BE2C (cell line): Measurements from ENCODE around the gene TBXAS1.

Experiments used
- DNase-seq: peaks from one replicate; pipeline ENCODE4 v3.0.0-alpha.2; 2020
- H3K27me3 ChIP-seq: fragments of 250-450 bp; sonication (Bioruptor Pico); 2 replicates; pipeline ENCODE4 v1.5.1; 2020; ENCODE audit warnings: mild to moderate bottlenecking
- H3K36me3 ChIP-seq: fragments of 250-450 bp; sonication (Bioruptor Pico); 2 replicates; pipeline ENCODE4 v1.5.1; 2020; ENCODE audit warnings: mild to moderate bottlenecking
- H3K4me1 ChIP-seq: fragments of 250-450 bp; sonication (Bioruptor Pico); 2 replicates; pipeline ENCODE4 v1.5.1; 2020
- H3K4me3 ChIP-seq: 2 replicates; pipeline ENCODE4 v1.5.1; 2011; ENCODE audit warnings: low read depth, low read length
- H3K9me3 ChIP-seq: fragments of 250-450 bp; sonication (Bioruptor Pico); 2 replicates; pipeline ENCODE4 v1.5.1; 2020
- TF ChIP-seq, protein P1 (sequence below): IDR thresholded peaks from 2 replicates; pipeline ENCODE4 v1.5.1; 2012; ENCODE audit warnings: mild to moderate bottlenecking, low read depth, low read length

TBXAS1 gene

DNA sequence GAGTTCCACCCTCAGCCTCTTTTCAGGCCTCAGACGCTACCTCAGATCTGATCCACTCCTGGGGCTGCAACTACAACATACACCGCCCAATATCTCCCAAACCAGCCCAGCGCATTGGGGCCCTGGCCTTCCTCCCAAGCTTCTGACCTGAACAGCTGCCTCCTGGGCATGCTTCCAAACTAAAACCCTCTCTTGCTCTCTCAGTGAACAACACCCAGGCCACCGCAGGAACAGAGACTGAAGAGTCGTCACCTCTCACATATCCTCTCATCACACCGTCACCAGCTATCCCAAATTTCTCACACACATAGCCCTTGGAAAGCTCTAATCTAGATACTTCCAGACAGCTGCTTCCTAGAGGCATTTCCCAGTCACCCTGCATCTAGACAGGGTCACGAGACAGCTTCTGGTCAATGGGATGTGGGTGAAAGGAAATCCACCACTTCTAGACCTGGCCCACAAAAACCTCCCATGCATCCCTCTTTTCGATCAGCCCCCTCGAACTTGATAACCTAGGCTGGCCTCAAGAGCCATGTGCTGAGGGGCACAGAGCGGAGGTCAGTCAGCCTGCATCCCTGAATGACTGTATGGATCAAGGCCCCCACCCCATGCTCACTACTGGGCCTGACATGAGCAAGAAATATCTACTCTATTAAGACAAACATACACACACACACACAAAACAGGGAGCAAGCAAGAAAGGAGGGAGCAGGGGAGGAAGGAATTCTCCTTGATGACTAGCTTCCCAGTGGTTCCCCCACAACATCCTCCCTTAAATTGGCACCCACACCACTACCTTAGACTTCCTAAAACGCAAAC lies 231.9 kb downstream of the TBXAS1 start:
- no peaks in the 10 kb centered on the region for H3K9me3 ChIP-seq
- peak; percentile 64 for DNase-seq
- no peaks in the 10 kb centered on the region for H3K27me3 ChIP-seq
- H3K4me1 ChIP-seq: peaks cover 14% of the 10 kb centered on the region
- TF ChIP-seq, protein P1, sequence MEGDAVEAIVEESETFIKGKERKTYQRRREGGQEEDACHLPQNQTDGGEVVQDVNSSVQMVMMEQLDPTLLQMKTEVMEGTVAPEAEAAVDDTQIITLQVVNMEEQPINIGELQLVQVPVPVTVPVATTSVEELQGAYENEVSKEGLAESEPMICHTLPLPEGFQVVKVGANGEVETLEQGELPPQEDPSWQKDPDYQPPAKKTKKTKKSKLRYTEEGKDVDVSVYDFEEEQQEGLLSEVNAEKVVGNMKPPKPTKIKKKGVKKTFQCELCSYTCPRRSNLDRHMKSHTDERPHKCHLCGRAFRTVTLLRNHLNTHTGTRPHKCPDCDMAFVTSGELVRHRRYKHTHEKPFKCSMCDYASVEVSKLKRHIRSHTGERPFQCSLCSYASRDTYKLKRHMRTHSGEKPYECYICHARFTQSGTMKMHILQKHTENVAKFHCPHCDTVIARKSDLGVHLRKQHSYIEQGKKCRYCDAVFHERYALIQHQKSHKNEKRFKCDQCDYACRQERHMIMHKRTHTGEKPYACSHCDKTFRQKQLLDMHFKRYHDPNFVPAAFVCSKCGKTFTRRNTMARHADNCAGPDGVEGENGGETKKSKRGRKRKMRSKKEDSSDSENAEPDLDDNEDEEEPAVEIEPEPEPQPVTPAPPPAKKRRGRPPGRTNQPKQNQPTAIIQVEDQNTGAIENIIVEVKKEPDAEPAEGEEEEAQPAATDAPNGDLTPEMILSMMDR: no peak
- H3K36me3 ChIP-seq: no peaks in the 10 kb centered on the region
- H3K4me3 ChIP-seq: no peak overlapping the region

DNA sequence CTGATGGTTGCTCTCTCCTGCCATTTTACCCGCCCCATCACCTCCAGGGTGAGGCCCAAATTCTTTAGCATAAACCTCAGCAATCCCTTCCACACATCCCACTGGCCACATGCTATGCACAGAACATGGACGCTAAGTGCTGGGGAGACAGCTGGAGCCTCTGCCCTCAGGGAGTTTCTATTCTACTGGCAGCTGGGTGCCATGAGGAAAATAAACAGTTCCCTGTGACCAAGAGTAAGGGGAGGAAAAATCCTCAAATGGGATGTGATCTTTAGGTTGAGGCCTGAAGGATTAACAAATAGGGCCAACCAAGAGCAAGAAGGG lies 232.5 kb downstream of the TBXAS1 start:
- no peaks in the 10 kb centered on the region for H3K27me3 ChIP-seq
- TF ChIP-seq, protein P1: no peak
- no peak overlapping the region for H3K4me3 ChIP-seq
- no peaks in the 10 kb centered on the region for H3K36me3 ChIP-seq
- DNase-seq: no peak
- peaks cover 14% of the 10 kb centered on the region for H3K4me1 ChIP-seq
- H3K9me3 ChIP-seq: no peaks in the 10 kb centered on the region

DNA sequence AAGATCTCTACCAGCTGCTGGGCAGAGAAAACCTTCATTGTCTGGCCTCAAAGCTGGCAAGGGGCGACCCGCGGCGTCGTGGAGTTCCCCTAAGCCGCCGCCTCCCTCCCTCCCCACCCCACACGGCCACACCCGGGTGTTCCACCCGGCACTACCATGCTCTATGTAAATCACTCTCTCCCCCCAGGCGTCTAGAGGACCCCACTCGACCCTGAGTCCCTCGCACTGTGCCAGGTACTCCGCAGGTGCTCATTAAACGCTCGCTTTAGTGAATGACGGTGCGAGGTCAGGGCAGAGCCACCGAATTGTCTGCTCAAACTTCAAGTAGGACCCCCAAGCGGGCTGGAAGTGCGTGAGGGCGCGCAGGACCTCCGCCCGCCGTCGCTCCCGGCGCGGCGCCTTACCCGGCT lies 233.1 kb downstream of the TBXAS1 start:
- H3K4me1 ChIP-seq: peaks cover 14% of the 10 kb centered on the region

DNA sequence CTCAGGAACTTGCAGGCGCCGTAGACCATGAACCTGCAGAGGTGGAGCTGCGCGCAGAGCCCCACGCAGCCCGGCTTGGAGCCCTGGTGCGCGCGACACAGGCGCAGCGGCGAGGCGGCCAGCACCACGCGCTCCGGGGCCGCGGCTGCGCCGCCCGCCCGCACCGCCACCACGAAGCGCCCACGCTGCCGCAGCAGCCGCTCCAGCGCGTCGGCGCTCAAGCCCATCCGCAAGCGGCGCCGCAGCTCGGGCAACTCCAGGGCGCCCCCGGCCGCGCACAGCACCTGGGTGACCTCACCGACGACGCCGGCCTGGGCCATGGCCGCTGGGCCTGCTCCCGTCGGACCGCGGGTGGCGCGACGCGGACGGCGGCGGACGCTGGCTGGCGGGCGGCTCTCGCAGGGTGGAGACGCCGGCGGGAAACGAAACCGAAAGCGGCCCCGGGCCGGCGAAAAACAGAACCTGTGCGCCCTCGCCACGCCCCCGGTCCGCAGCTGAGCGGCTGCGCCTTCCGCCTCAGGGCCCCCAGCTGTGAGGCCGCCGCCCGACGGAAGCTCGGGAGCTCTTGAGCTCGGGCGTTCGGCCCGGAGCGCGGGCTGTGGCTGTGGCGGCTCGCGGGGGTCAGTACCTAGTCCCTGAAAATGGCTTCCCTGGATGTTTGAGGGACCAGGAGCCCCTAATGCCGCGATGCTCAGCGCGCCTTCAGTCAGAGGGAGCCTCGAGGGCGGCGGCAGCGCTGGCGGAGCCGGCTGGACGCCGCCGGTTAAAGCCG lies 233.7 kb downstream of the TBXAS1 start, which contains the start of gene PARP12:
Gene PARP12 (minus strand): TSS at position 424 of the 772 bp plus-strand sequence. CDS start 104 bp downstream, at position 320.
- peak; percentile 83 for DNase-seq
- Histone ChIP-seq H3K4me3 (peak within 1 kb of the TSS; percentile 56), H3K27me3 (no peaks in the 10 kb centered on the region; the same call in 1 of the 2 replicates), H3K36me3 (no peaks in the 10 kb centered on the region), H3K9me3 (peaks cover 3% of the 10 kb centered on the region; the same call in 1 of the 2 replicates), H3K4me1 (peaks cover 14% of the 10 kb centered on the region)
- TF ChIP-seq, protein P1: no peak

More for the DNA sequence above, 233.1 kb downstream of the TBXAS1 start:
- TF ChIP-seq, protein P1: no peak
- DNase-seq: no peak
- Histone ChIP-seq H3K36me3 (no peaks in the 10 kb centered on the region), H3K27me3 (no peaks in the 10 kb centered on the region), H3K9me3 (peaks cover 3% of the 10 kb centered on the region; the same call in 1 of the 2 replicates), H3K4me3 (peak overlapping the region; percentile 56)

DNA sequence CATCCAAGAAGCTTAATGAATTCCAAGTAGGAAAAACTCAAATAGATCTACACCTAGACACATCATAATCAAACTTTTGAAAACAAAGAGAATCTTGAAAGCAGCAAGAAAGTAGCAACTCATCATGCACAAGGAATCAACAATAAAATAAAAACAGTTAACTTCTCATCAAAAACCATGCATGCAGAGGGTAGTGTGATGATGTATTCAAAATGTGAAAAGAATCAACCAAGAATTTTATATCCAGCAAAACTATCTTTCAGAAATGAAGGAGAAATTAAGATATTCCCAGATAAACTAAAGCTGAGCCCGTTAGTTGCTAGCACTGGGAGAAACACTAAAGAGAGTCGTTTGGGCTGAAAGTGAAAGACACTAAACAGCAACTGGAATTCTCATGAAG lies 238.0 kb downstream of the TBXAS1 start:
- TF ChIP-seq, protein P1: no peak
- Histone ChIP-seq H3K4me3 (no peak overlapping the region), H3K27me3 (no peaks in the 10 kb centered on the region; the same call in 1 of the 2 replicates), H3K9me3 (peaks cover 3% of the 10 kb centered on the region; the same call in 1 of the 2 replicates), H3K36me3 (no peaks in the 10 kb centered on the region), H3K4me1 (no peaks in the 10 kb centered on the region)
- DNase-seq: no peak
